HG02678 (cell line): ENCODE data around the gene COL6A2.
"Not testable (repeated sequence)": the region's sequence is repeated elsewhere in the genome, so short reads cannot be mapped to it uniquely, and the experiment has no call there.

Source experiments
- ATAC-seq: cut with Tn5 transposase; IDR thresholded peaks from one replicate; pipeline ENCODE4 v1.9.1; 2021; ENCODE audit warnings: mild to moderate bottlenecking, moderate library complexity; ENCODE audit not compliant: unreplicated experiment

COL6A2 gene

DNA sequence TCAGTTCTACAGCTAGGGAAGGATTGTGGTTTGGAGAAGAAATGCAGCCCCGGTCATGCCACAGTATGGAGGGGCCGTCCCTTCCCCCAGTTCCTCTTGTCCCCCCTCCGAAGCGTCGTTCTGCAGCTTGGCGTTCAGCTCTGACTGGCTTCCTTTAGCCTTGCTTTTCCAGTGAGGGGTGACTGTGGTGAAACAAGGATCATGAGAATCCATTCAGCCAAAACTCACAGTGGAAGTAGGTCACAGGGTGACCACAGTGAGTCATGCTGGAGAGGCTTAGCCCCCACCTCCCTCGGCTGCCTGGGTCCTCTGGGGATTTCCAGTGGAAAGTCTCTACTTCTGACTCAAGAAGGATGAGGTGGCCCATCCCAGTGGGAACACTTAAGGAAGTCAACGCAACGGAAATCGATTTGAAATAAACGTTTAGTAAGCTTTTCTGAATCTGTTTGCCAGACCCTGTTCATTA is 37.3 kb upstream of the COL6A2 start:
- no peak for ATAC-seq

DNA sequence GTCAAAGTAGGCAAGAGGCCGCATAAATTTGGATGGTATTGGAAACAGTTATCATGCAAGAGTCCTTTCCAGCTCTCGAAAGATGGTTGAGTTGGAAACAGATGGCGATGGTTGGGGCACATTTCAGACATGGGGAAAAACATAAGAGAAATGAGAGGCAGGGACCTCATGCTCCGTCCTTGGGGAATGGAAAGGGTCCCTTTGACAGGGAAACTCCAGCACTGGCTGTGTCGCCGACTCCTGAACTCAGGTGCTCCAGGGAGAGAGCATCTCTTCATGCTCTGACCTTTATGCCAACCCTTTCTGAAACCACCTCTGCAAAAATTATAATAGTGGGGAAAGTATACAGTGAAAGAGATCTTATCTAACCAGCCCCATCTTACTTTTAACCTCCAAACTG is 36.8 kb upstream of the COL6A2 start:
- no peak for ATAC-seq

DNA sequence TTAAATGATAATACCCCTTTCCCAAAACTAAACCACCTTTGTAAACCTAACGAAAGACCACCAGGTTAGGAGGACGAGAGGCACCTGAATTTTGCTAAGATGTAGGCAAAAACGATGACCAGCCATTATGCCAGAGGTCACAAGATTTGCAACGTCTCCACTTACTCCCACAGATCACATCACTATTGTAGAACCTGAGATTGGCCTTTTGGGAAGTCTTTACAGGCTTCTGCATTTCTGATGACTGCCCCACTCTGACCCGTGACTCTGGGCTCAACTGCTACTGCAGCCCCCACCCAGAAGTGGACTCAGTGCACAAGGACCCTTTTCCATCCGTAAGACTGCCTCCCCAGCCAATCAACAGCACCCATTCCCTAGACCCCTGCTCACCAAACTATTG is 36.4 kb upstream of the COL6A2 start:
- ATAC-seq, result no peak

DNA sequence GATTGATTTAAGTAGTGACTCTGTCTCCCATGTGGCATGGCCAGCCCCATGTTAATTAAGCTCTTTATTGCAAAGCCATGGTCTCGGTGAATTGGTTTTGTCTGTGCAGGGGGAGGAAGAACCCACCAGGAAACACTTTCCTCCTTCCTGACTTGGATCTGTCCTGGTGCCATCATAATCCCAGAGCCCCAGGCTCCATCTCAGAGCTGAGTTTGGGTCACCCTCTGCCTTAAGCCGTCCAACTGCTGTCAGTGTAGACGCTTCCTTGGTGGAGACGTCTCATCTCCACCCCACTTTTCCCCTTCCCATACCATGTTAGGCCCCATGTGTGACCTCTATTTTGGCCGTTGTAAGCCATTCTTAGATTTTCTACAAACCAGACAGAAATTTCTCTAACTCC is 36.0 kb upstream of the COL6A2 start:
- no peak for ATAC-seq

DNA sequence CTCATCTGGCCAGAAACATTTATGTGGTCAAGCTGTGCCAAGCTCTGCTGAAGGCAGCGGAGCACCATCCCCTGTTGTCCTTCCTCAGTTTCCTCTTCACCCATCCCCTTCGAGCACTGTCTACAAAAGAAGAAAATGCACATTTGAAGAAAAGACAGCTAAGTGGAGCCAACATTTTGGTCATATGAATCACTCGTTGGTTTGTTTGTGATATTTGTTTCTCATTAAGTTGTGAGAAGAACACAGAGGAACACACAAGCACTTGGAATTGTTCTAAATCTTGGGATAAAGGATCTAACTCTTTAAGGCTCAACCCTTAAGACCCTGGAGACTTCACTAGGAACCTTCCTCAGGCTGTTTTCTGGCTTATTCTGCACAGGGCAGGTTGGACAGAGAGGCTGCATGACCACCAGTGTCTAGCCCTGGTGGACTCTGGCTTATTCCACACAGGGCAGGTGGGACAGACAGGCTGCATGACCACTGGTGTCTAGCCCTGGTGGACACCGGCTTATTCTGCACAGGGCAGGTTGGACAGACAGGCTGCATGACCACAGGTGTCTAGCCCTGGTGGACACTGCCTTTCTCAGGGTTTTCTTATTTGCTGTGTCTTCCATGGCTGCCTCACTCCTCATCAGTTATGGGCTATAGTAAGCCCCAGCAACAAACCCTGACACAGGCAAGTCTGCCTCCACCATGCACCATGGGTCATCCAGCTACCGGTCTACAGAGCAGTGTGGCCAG is 35.3 kb upstream of the COL6A2 start:
- ATAC-seq, result no peak

DNA sequence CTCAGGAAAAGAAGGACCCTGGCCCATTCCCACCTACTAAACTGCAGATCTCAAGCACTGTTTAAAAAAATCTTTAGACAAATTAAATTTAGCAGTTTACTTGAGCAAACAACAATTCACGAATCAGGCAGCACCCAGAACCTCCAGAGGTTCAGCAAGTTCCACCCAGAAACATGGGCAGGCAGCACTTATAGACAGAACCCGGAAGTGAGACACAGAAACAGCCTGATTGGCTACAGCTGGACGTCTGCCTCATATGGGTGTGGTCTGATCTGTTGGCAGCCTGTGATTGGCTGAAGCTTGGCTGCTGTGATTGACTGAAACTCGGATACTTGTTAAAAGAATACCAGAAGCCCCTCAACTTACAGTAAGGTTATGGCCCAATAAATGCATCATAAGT is 34.7 kb upstream of the COL6A2 start:
- ATAC-seq, result no peak

DNA sequence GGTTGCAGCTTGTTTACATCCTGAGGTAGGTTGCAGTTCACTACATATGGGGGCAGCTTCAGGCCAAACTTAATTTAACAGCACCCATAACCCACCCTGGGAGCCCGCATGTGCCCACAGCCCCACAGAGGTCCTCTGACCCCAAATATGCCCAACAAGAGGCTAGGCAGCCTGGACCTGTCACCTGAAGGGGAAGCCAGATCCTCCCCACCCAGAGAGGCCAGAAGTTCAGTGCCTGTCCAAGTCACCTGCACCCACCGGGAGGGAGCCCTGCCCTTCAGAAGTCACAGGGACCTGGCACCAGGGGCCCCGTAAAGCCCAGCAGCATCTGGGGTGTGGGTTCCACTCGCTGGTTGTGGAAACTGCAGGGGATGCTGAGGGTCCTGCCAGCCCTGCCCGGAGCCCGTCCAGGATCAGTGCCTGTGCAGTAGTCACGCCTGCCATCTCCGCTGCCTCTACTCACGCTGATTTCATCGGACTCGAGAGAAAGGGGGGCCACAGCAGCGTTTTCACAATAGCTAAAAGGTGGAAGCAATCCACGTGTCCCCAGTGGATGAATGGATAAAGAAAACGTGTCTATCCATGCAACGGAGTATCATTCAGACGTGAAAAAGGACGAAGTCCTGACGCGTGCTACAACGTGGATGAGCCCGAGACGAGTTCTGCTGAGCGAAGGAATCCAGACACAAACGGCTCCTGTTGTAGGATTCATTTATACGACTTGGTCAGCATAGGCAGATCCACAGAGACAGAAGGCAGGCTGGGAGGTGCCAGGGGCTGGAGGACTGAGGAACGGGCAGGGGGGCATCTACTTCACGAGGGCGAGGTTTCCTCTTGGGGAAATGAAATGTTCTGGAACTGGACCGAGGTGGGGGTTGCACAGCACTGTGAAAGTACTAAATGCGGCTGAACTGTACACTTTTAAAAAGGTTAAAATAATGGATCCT is 33.9 kb upstream of the COL6A2 start:
- no peak for ATAC-seq

DNA sequence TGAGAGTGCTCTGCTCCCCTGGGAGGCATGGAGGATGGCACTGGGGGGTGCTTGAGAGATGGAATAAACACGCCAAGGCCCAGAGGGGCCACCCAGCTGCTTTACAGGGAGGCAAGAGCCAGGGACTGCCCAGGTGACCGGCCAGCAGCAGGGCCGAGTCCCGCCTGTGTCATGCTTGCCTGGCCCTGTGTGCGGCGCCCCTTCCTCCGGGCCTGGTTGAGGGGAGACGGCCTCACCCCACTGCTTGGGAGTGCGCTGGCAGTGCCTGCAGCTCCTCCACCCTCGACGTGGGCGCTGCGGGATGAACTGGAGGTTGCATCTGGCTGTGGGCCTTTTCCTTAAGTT is 33.1 kb upstream of the COL6A2 start:
- no peak for ATAC-seq

DNA sequence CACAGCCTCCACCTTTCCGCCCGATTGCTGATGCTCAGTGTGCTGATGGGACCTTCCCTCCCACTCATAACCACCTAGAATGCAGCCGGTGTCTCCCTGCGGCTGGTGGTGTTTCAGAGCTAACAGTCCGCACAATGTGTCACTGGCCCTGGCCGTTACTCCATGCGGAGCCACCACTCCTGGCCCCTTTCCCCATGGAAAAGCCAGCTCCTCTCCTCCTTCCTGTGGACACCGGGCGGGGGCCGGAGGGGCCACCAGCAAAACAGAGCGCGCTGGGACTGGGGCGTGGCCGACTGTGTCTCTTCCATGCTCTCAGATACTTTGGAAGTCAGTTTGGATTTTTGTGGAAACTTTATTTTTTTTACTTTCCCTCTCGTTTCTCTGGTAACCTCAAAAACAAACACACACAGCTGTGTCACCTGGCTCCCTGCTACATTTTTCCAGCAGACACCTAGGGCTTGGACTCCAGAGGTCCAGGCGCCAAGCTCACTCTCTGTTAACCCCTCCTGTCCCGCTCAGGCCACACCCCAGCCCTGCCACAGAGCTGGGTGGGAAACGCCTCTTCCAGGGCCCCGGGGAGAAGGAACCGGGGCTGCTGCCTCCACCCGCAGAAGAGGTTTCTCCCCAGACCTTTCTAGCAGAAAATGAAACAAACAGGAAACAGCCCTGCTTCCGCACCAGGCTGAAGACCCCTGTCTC is 32.5 kb upstream of the COL6A2 start:
- ATAC-seq, result no peak

DNA sequence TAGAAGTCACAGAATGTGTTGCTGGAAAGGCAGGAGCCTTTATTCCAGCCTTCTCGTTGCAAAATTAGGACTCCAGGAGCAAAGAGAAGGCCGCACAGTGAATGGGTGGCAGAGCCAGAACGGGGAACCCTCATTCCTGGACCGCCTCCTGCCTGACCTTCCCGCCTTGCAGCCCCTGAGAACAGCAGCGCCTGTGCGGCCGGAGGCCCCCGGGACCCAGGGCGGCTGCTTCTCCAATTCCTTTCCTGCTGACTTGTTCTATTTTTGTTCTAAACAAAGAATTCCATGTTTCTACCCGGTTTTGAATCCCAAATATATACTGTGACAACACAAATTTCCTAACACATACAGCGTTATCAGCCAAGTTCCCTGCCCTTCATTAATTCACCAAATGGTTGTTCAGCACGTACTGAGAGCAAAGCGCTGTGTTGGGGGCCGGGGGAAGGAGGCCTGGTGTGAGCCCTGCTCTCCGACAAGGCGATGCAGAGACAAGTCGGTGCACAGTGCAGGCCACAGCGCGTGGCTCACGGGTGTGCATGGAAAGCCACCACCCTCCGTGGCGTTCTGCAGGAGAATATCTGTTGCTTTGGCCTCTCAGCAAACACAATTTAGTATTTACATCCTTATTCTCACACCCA is 31.9 kb upstream of the COL6A2 start:
- ATAC-seq, result no peak

DNA sequence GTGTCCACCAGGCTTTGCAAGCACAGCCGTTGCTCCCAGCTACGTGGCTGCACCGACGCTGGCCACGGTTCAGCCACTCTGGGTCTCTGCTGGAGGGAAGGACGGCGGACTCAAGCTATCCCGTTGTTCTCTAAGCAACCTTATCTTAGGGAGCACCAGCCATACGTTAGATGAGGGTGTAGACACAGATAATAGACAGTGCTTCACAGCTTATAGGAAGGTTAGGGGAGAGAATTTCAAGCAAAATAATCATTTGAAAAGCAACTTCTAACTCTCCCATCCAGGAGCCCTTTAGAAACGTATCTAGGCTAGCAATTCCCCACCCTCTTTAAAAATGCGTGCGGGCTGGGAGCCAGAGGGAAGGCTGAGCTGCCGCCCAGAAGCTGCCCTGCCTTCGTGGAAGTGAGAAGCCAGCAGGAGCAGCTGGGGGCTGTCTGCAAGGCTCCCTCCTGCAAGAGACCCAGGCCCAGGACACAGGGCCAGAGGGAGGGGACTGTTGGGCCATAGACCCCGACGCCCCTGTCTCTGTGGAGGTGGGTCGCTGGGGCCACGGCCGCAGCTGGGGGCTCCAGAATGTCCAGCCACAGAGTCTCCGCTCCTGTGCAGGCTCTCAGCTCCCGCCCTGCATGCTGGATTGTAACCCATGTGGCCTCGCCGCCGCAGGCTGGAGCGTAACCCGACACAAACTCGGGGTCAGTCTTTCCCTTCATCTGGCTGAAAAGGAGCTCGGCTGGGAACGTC is 31.2 kb upstream of the COL6A2 start:
- no peak for ATAC-seq

DNA sequence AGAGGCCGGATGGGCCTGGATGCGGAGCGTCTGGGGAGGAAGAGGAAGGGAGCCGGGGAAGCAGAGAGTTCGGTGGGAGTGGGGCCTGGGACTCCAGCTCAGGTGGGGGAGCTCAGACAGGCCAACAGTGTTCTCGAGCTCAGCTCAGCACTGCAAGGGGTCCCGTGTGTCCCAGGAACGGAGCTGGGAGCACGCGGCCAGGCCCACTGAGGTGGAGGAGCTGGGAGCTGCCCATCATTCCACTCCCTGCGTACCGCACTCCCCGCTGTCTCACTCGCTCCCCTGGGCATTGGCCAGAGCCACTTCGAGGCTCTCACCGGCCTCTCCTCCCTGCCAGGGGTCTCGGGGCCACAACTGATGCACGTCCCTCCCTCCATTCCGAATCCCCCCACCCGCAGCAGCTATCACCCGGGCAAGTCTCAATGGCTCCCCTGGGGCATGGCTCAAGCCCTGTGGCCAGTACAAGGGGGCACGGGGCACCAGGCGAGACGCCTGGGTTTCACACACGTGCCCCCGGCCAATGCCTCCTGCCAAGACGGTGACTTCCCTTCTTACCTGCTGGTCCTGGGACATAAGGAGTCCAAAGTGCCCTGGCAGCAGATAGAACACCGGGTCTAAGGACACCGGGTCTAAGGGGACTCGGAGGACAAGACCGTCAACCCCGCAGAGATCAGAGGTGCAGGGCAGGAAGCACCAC is 30.3 kb upstream of the COL6A2 start:
- no peak for ATAC-seq

DNA sequence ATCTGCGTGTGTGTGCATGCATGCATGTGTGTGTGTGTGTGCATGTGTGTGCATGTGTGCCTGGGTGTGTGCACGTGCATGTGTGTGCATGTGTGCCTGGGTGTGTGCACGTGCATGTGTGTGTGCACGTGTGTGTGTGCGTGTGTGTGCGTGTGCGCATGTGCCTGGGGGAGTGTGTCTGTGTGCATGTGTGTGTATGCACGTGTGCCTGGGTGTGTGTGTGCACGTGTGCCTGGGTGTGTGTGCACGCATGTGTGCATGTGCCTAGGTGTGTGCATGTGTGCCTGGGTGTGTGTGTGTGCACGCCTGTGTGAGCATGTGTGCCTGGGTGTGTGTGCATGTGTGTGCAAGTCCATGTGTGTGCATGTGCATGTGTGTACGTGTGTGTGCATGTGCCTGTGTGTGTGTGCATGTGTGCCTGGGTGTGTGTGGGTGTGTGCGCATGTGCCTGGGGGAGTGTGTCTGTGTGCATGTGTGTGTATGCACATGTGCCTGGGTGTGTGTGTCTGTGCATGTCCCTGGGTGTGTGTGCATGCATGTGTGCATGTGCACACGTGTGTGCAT is 29.3 kb upstream of the COL6A2 start:
- ATAC-seq, result no peak

DNA sequence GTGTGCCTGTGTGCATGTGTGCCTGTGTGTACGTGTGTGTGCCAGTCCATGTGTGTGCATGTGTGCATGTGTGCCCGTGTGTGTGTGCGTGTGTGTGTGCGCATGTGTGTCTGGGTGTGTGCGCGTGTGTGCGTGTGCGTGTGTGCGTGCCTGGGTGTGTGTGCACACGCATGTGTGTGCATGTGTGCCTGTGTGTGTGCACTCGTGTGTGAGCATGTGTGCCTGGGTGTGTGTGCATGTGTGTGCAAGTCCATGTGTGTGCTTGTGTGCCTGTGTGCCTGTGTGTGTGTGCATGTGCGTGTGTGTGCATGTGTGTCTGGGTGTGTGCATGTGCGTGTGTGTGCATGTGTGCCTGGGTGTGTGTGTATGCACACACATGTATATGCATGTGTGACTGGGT is 28.7 kb upstream of the COL6A2 start:
- no peak for ATAC-seq

DNA sequence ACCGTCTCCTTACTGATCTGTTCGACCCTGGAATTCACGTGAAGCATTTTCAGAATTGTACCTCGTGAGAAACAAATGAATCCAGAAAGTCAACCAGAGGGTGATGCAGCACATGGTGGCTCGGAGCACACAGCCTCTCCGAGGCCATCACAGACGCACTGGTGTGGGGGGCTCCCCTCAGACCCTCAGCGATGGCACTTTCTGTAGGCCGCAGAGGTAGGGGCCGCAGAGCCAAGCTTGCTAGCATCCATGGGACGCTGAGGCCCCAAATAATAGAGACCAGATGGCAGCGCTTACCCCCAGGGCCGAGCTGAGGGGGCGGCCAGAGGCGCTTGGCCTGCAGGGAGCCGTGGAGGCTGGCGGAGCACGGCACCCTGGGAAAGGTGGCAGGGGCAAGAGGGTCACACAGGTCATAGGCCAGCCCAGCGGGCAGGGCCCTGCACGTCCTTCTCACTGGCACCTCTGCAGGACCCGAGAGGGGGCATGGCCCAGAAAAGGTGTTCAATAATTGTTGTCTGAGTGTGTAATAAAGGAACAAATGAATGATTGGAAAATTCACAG is 28.1 kb upstream of the COL6A2 start:
- no peak for ATAC-seq

DNA sequence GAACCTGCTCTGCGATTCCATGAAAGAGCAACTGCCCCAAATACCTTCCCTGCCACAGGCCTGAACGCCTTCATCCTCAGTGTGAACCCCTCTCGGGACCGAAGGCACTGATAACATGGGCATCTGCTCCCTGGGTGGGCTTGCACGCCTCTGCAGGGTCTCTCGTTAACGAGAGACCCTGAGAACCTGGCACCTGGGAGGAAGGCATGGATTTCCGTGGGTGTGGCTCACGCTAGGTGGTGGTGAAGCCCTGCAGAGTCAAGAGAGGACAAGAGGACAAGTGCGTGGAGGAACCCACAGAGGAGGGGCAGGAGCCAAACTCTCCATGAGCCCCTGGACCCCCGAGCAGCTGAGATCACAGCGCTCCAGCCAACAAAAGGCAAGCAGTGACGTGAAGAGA is 26.8 kb upstream of the COL6A2 start:
- no peak for ATAC-seq

DNA sequence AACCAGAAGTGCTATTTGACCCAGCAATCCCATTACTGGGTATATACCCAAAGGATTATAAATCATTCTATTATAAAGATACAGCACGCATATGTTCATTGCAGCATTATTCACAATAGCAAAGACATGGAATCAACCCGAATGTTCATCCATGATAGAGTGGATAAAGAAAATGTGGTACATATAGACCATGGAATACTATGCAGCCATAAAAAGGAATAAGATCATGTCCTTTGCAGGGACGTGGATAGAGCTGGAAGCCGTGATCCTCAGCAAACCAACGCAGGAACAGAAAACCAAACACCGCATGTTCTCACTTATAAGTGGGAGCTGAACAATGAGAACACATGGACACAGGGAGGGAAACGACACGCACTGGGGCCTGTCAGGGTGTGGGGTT is 21.2 kb upstream of the COL6A2 start:
- not testable (repeated sequence) for ATAC-seq

DNA sequence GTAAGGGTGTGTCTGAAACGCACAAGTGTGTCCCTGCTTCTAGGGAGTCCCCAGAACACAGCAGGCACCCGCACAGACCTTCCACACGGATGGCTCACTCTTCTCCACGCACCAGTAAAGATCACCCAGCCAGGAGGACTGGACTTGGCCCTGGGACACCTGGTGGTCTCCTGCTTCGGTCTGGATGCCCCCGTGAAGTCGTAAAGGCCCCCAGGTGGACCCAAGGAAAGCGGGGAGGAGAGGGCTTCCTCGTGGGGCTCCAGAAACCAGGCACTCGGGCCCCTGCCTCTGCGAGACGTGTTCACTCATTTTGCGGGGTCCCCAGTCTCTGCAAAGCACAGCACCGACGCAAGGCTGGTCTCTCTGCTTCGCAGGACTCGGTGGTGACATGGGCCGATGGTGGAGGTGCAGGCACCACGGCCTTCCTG is 20.2 kb upstream of the COL6A2 start:
- no peak for ATAC-seq

DNA sequence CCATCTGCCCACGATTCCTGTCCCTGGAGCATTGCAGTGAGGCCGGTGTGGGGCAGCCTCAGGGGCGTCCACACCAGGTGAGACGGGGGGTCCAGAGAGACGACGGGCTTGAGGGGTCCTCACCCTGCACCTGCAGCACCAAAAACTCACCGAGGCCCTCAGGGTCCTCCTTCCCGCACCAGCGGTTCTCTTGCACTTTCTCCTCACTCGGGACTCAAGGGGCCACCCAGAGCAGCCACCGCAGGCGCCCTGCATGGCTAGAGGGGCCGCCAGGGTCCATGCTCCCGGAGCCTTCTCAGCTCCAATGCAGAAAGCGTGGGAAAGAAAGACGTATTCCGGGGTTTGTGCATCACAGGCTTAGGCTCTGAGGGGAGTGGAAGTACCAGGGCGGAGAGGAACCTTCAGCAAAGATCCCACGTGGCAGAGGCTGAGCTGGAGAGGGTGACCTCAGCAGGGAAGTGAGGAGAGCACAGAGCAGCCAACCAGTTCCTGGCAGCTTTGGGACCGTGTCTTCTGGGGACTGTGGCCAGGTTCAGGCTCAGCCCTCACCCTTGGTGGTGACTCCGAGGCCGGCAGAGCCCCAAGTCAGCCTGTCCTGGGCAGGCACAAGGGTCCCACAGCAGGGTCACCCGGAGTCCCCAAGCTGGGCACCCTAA is 19.5 kb upstream of the COL6A2 start:
- no peak for ATAC-seq
